Gastrocnemius medialis (tissue), 4 donors: Measurements from ENCODE around the gene EFCAB11. TPM values are rescaled to one million over a fixed set of nuclear protein-coding genes. Genes with fewer than 3 reads are reported as not detected.

Source experiments
- ATAC-seq, 2 donors: fragments of 150-250 bp; one replicate each; pipeline ENCODE4 v1.9.1; 2016
- DNase-seq, 2 donors: peaks; one replicate each; pipeline ENCODE4 v3.0.0-alpha.2; 2019
- H3K27ac ChIP-seq, 4 donors: fragments of 200-600 bp; sonication (generic); 1 replicate in 1 of 4; 2 replicates in 3 of 4; pipeline ENCODE4 v1.5.1; 2016 to 2018; ENCODE audit warnings: mild to moderate bottlenecking in 2 of 4, moderate library complexity in 1 of 4
- H3K27me3 ChIP-seq, 3 donors: fragments of 200-600 bp; sonication (generic) in 2 of 3; 1 replicate in 1 of 3; 2 replicates in 2 of 3; pipeline versions ENCODE4 v1.5.1 to v1.6.0; 2016 to 2019; ENCODE audit warnings: mild to moderate bottlenecking in 1 of 3, moderate library complexity in 1 of 3
- H3K36me3 ChIP-seq, 2 donors: fragments of 200-600 bp; sonication (generic) in 1 of 2; one replicate each; pipeline ENCODE4 v1.5.1; 2017 to 2018
- H3K4me1 ChIP-seq, 2 donors: fragments of 200-600 bp; sonication (generic) in 1 of 2; one replicate each; pipeline ENCODE4 v1.5.1; 2016 to 2017; ENCODE audit warnings: mild to moderate bottlenecking in 2 of 2
- H3K4me3 ChIP-seq, 4 donors: fragments of 200-600 bp; sonication (generic) in 3 of 4; 1 replicate in 1 of 4; 2 replicates in 3 of 4; pipeline ENCODE4 v1.5.1; 2016 to 2019; ENCODE audit warnings: mild to moderate bottlenecking in 2 of 4
- H3K9me3 ChIP-seq, 3 donors: fragments of 200-600 bp; sonication (generic) in 2 of 3; 1 replicate in 1 of 3; 2 replicates in 2 of 3; pipeline ENCODE4 v1.5.1; 2016 to 2019
- POLR2A ChIP-seq, 2 donors: fragments of 450-650 bp; IDR thresholded peaks; one replicate each; pipeline ENCODE4 v1.6.1; 2017; ENCODE audit warnings: antibody characterized with exemption in 2 of 2, mild to moderate bottlenecking in 2 of 2, moderate library complexity in 2 of 2
- in situ Hi-C, 4 donors: fragments of 200-750 bp; cut with MboI; loops; one replicate each; pipeline versions ENCODE4 v1.15.0 to v1.8.0; 2017; ENCODE audit warnings: low sequenced_read_pairs in 4 of 4
- intact Hi-C: fragments of 100-400 bp; cut with DNase I; formaldehyde crosslinking; loops from one replicate; pipeline ENCODE4 v1.15.1; 2023; ENCODE audit warnings: low total_unique reads
- total RNA-seq, 4 donors: library from RNA; depleted of rRNA; stranded (reverse); fragments of >200 nt; gene quantifications; one replicate each; pipeline versions ENCODE4 v1.1.0 to v1.2.3, GENCODE V29; 2016
- TF ChIP-seq, protein P1 (sequence below), 5 experiments: fragments of 450-650 bp in 3 of 5; fragments of 200-600 bp in 2 of 5; sonication (generic) in 2 of 5; IDR thresholded peaks in 4 of 5; conservative IDR thresholded peaks in 1 of 5; 1 replicate in 4 of 5; 2 replicates in 1 of 5; pipeline ENCODE4 v1.5.1; 2016 to 2019; ENCODE audit warnings: antibody characterized with exemption in 5 of 5, mild to moderate bottlenecking in 3 of 5, moderate library complexity in 3 of 5

Gene EFCAB11
- total RNA-seq, 4 donors from 2014 or later: 0.69 to 1.6 (median 1.6) TPM

DNA sequence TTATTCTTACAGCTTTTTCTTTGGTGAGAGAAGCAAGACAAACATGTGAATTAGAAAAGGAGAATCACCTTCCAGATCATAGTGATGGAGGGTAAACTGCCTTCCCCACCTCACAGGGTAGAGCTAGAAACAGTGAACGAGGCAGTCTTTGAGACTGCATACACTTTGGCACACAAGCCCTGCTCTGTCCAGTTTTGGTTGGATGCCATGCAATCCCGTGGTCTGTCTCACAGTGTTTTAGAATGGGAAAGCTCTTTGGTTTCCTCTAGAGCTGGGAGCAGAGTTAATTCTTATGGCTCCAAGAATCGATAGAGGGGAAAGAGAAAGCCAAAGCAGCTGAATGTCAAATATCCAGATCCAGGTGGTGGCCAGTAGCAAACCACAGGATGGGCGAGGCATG, 23.1 kb upstream of the EFCAB11 start:
- no peaks in the 10 kb centered on the region for H3K9me3 ChIP-seq
- ATAC-seq: no peak
- peaks cover 0 to 14% of the 10 kb centered on the region in 2 donors for H3K36me3 ChIP-seq
- H3K27ac ChIP-seq: no peak overlapping the region
- intact Hi-C loops (no loop called here), in situ Hi-C loops (loop anchor here in 3 of 4 donors (25.0 kb wide), 3 partner anchors 260 to 835 kb away; partner anchors contain the start of gene TTC7B (in 1 of the 3))
- DNase-seq: no peak
- H3K4me3 ChIP-seq: no peak overlapping the region
- H3K4me1 ChIP-seq: peaks cover 0 to 5% of the 10 kb centered on the region in 2 donors
- H3K27me3 ChIP-seq: no peaks in the 10 kb centered on the region
- no peak for TF ChIP-seq POLR2A (IDR thresholded peaks at IDR 0.05)
- TF ChIP-seq, protein P1, sequence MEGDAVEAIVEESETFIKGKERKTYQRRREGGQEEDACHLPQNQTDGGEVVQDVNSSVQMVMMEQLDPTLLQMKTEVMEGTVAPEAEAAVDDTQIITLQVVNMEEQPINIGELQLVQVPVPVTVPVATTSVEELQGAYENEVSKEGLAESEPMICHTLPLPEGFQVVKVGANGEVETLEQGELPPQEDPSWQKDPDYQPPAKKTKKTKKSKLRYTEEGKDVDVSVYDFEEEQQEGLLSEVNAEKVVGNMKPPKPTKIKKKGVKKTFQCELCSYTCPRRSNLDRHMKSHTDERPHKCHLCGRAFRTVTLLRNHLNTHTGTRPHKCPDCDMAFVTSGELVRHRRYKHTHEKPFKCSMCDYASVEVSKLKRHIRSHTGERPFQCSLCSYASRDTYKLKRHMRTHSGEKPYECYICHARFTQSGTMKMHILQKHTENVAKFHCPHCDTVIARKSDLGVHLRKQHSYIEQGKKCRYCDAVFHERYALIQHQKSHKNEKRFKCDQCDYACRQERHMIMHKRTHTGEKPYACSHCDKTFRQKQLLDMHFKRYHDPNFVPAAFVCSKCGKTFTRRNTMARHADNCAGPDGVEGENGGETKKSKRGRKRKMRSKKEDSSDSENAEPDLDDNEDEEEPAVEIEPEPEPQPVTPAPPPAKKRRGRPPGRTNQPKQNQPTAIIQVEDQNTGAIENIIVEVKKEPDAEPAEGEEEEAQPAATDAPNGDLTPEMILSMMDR (IDR thresholded peaks at IDR 0.05 in 4 of 5, conservative IDR thresholded peaks at IDR 0.05 in 1 of 5): no peak

DNA sequence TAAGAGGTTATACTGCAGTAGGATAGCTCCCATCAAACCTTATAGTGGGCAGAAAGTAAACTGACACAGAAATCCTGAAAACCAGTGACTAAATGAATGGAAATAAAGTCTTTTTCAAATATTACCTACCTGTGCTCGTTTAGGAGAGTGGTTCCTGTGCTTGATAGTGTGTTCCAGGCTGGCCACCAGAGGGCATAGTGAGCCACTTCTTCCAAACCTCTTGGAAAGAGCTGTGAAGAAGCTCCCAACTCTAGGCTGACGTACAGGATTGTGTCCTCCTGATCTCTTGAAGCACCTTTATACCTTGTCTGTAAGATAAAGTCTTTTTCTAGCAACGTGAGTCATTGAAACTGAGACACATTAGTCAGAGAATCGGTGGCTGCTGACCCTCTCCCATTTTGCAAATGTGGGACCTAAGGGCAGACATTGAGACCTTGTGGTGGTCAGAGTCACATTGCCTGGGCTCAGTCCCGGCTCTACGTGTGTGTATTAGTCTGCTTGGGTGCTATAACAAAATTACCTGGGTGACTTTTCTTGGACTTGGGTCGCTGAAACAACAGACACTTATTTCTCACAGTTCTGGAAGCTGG, 18.8 kb upstream of the EFCAB11 start:
- H3K27ac ChIP-seq: no peak overlapping the region
- H3K9me3 ChIP-seq: no peaks in the 10 kb centered on the region
- intact Hi-C loops: no loop called here
- ATAC-seq (peak; percentile 91 to 97), DNase-seq (peak in 1 of 2 donors; percentile 51)
- H3K4me3 ChIP-seq: no peak overlapping the region
- TF ChIP-seq, protein P1 (IDR thresholded peaks at IDR 0.05 in 4 of 5, conservative IDR thresholded peaks at IDR 0.05 in 1 of 5): peak; percentile 57 to 82 (median 63)
- no peak for TF ChIP-seq POLR2A (IDR thresholded peaks at IDR 0.05)
- no peaks in the 10 kb centered on the region for H3K27me3 ChIP-seq
- peaks cover 0 to 14% of the 10 kb centered on the region in 2 donors for H3K36me3 ChIP-seq
- in situ Hi-C loops: loop anchor here (25.0 kb wide), 2 partner anchors 289 to 789 kb away; partner anchors contain the start of gene PSMC1 (in 2 of the 4)
- H3K4me1 ChIP-seq: peaks cover 0 to 5% of the 10 kb centered on the region in 2 donors

DNA sequence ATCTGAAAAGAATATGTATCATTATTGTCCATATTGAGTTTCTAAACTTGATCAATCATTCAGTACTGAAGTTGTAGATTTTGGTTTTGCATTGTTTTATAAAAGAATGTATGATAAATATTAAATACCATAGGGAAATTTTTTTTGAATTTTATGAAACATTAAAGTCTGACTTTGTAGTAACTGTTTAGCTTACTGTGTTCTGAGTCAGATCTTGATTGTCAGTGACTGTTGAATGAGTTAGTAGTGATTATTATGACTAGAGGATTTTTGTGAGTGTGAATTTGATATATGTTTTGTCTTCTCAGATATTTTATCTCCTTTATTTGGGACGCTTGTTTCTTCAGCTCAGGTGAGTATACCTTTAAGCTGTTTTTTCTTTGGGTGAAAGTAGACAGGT, 11.3 kb upstream of the EFCAB11 start:
- intact Hi-C loops (no loop called here), in situ Hi-C loops (loop anchor here (25.0 kb wide), 2 partner anchors 296 to 796 kb away; partner anchors contain the start of gene PSMC1 (in 2 of the 4))
- H3K4me1 ChIP-seq: no peaks in the 10 kb centered on the region
- no peak overlapping the region for H3K4me3 ChIP-seq
- no peaks in the 10 kb centered on the region for H3K27me3 ChIP-seq
- H3K9me3 ChIP-seq: no peaks in the 10 kb centered on the region
- H3K36me3 ChIP-seq: peaks cover 0 to 30% of the 10 kb centered on the region in 2 donors
- TF ChIP-seq, protein P1 (IDR thresholded peaks at IDR 0.05 in 4 of 5, conservative IDR thresholded peaks at IDR 0.05 in 1 of 5): no peak
- no peak for TF ChIP-seq POLR2A (IDR thresholded peaks at IDR 0.05)
- no peak for DNase-seq
- no peak overlapping the region for H3K27ac ChIP-seq
- ATAC-seq: no peak

DNA sequence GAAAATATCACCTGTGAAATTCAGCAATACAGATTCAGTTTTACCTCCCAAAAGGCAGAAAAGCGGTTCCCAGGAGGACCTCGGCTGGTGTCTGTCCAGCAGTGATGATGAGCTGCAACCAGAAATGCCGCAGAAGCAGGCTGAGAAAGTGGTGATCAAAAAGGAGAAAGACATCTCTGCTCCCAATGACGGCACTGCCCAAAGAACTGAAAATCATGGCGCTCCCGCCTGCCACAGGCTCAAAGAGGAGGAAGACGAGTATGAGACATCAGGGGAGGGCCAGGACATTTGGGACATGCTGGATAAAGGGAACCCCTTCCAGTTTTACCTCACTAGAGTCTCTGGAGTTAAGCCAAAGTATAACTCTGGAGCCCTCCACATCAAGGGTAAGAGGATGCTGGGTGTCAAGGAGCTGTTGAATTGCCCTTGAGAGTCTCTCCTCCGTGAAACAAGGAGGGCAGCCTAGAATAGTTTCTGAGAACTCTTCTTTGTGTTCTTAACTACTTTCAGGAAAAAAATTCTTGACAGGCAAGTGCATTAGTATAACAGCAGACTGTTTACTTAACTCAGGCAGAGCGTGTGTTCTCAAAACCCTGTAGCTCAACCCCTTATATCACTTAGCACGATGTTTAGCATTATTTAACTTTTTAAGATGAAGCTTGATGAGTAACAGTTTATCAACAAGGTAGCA, 8.9 kb upstream of the EFCAB11 start:
- in situ Hi-C loops (loop anchor here (25.0 kb wide), 2 partner anchors 299 to 799 kb away; partner anchors contain the start of gene PSMC1 (in 2 of the 4)), intact Hi-C loops (no loop called here)
- H3K36me3 ChIP-seq: peaks cover 0 to 28% of the 10 kb centered on the region in 2 donors
- DNase-seq: no peak
- H3K27ac ChIP-seq: no peak overlapping the region
- H3K4me3 ChIP-seq: no peak overlapping the region
- H3K27me3 ChIP-seq: no peaks in the 10 kb centered on the region
- no peak for ATAC-seq
- TF ChIP-seq, protein P1 (IDR thresholded peaks at IDR 0.05 in 4 of 5, conservative IDR thresholded peaks at IDR 0.05 in 1 of 5): no peak
- no peak for TF ChIP-seq POLR2A (IDR thresholded peaks at IDR 0.05)
- no peaks in the 10 kb centered on the region for H3K9me3 ChIP-seq
- no peaks in the 10 kb centered on the region for H3K4me1 ChIP-seq
